GM13977 (cell line): ENCODE measurements around the gene DBT.
"Not testable (repeated sequence)": the region's sequence is repeated elsewhere in the genome, so short reads cannot be mapped to it uniquely, and the experiment has no call there.

ENCODE experiments used
- DNase-seq: peaks from one replicate; pipeline ENCODE4 v3.0.0; 2012; ENCODE audit warnings: low spot score
- CTCF ChIP-seq: IDR thresholded peaks from 2 replicates; pipeline ENCODE4 v1.5.1; 2012; ENCODE audit warnings: mild to moderate bottlenecking, control low read depth; ENCODE audit not compliant: insufficient read depth; ENCODE audit errors: extremely low read depth, missing control alignments
- in situ Hi-C: fragments of 300-500 bp; cut with MboI; formaldehyde crosslinking; loops from one replicate; pipeline ENCODE4 v1.12.0; 2022; ENCODE audit warnings: low sequenced_read_pairs, low pct_unique_long_range_greater_than_20kb, mixed read lengths, inconsistent platforms; ENCODE audit not compliant: unreplicated experiment

Gene DBT

GRCh38 chr1:100222428-100222827 is 27.2 kb downstream of the DBT start:
- TF ChIP-seq CTCF = no peak
- DNase-seq = no peak
- in situ Hi-C loops = no loop called here

- no peak for DNase-seq
- in situ Hi-C loops = no loop called here
Measured at GRCh38 chr1:100219883-100220282, 29.8 kb downstream of the DBT start.

GRCh38 chr1:100219457-100219856 is 30.2 kb downstream of the DBT start:
- no peak for TF ChIP-seq CTCF
- no peak for DNase-seq
- in situ Hi-C loops = no loop called here

More at GRCh38 chr1:100219883-100220282, 29.8 kb downstream of the DBT start:
- no peak for TF ChIP-seq CTCF

GRCh38 chr1:100217834-100218233 is 31.8 kb downstream of the DBT start:
- TF ChIP-seq CTCF = no peak
- DNase-seq = no peak
- in situ Hi-C loops = no loop called here

- DNase-seq = no peak
- in situ Hi-C loops = no loop called here
- TF ChIP-seq CTCF = no peak
Measured at GRCh38 chr1:100215101-100215500, 34.5 kb downstream of the DBT start.

GRCh38 chr1:100213141-100213540 is 36.5 kb downstream of the DBT start:
- no peak for DNase-seq
- no peak for TF ChIP-seq CTCF
- in situ Hi-C loops = no loop called here

GRCh38 chr1:100206301-100206700 is 43.3 kb downstream of the DBT start:
- no peak for DNase-seq
- in situ Hi-C loops = no loop called here
- TF ChIP-seq CTCF = no peak

GRCh38 chr1:100205593-100205992 is 44.0 kb downstream of the DBT start:
- DNase-seq, in situ Hi-C loops: not testable (repeated sequence)

- in situ Hi-C loops = not testable (repeated sequence)
Measured at GRCh38 chr1:100205103-100205502, 44.5 kb downstream of the DBT start.

GRCh38 chr1:100202703-100203102 is 46.9 kb downstream of the DBT start:
- in situ Hi-C loops, DNase-seq: not testable (repeated sequence)

More at GRCh38 chr1:100205103-100205502, 44.5 kb downstream of the DBT start:
- DNase-seq = not testable (repeated sequence)
